ENCODE measurements around the gene MRPS18B. TPM values are rescaled to one million over a fixed set of nuclear protein-coding genes. Genes with fewer than 3 reads are reported as not detected.
A peak's percentile ranks its signal among the peaks of the same experiment; 100 is the strongest.

MRPS18B gene
- total and polyA plus RNA-seq, 2 of the 4 experiments (the other 2 are of a cell fraction) = 51.2 to 82.3 TPM

DNA sequence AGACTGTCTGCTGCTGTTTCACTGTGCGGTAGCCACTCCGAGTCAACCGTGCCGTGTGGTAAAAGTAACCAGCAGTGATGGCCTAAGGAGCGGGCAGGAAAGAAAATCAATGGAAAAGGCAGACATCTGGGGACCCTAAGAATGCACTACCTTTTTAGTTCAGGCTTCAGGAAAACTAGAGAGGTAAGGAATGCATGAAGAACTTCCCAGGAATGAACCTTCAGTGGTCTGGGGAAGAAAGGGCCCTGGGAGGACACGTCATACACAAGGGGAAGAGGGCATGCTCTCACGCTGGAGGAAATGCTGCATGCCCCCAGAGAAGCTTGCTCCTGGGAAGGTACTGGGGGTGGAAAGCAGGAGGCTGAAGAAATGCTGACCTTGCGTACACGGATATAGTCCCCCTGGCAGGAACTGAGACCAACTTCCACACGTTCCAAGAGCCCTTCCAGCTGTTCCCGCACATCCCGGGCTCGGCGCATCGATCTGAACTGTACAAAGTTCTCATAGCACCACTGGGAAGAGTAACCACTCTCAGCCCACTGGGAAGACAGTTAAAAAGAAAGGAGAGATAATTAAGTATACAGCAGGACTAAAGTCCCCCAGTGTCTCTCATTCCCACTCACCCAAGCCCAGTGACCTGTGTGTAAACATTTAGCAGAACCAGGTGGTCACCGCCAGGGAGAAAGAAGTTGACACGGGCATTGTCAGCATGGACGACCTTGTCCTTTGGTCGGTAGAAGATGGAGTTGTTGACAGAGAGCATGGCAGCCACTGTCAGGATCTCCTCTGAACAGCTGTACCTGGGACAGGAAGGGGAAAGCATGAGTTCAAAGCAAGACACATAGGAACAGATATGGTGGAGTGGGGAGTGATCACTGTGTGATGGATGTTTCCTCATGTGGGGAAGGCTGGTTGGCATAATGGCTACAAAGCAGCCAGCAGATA is 37.4 kb downstream of the MRPS18B start:
- Histone ChIP-seq H3K4me3 (ENCODE audit: insufficient read depth, low read depth, low read length) (no peak overlapping the region), H3K27ac (ENCODE audit: insufficient read depth, low read length) (no peak overlapping the region), H3K36me3 (ENCODE audit: control insufficient read depth, insufficient read depth, low read length) (peaks cover 73% of the 10 kb centered on the region), H3K4me2 (ENCODE audit: low read depth, low read length) (no peak overlapping the region), H4K91ac (ENCODE audit: insufficient read depth, low read depth, low read length) (no peak overlapping the region), H4K5ac (ENCODE audit: low read depth, low read length) (no peak overlapping the region), H3K18ac (ENCODE audit: low read depth, low read length) (no peak overlapping the region), H2BK120ac (ENCODE audit: low read depth, low read length) (no peak overlapping the region), H3K79me1 (ENCODE audit: low read depth in 1 of 2, low read length in 2 of 2) (peaks cover 2 to 4% of the 10 kb centered on the region in 2 experiments; a peak in 3 of 4 replicates), H3K4me1 (ENCODE audit: control insufficient read depth, insufficient read depth, low read length) (no peaks in the 10 kb centered on the region; the same call in 1 of the 2 replicates), H3K9me1 (ENCODE audit: insufficient read depth, low read length) (no peaks in the 10 kb centered on the region), H4K8ac (ENCODE audit: low read depth in 2 of 2, low read length in 2 of 2) (no peak overlapping the region; a peak in 1 of 4 replicates), H2AFZ (replicated peaks; ENCODE audit: low read length, poor library complexity) (no peak overlapping the region), H3K23ac (ENCODE audit: low read depth, low read length) (no peak overlapping the region), H3K56ac (ENCODE audit: extremely low read depth, insufficient read depth, low read length) (no peak overlapping the region), H3K9me3 (ENCODE audit: control insufficient read depth, insufficient read depth, low read length) (no peaks in the 10 kb centered on the region), H2BK20ac (ENCODE audit: low read depth, low read length) (no peak overlapping the region), H2BK5ac (ENCODE audit: low read depth, low read length, poor library complexity, severe bottlenecking) (no peak overlapping the region), H3K9ac (ENCODE audit: low read depth, low read length) (no peak overlapping the region), H3K27me3 (ENCODE audit: control insufficient read depth, insufficient read depth, low read length) (no peaks in the 10 kb centered on the region), H2AK9ac (replicated peaks; ENCODE audit: low read depth, low read length, poor library complexity) (peak overlapping the region; percentile 29), H2AK5ac (ENCODE audit: low read depth, low read length) (no peak overlapping the region), H3K4ac (ENCODE audit: low read depth, low read length) (no peak overlapping the region), H2BK15ac (ENCODE audit: low read depth, low read length) (no peak overlapping the region), H3K14ac (replicated peaks; ENCODE audit: low read depth, low read length) (no peak overlapping the region), H4K20me1 (ENCODE audit: insufficient read depth, low read length) (no peaks in the 10 kb centered on the region)
- 94% methylated on average over 13 of the region's 19 CpGs; no CpG with 5 or more reads in 1 of the 2 experiments for WGBS, 2 experiments (ENCODE audit: extremely low coverage in 2 of 2, insufficient read length in 1 of 2)
- dilution Hi-C loops (cut with HindIII; ENCODE audit: low sequenced_read_pairs, unreplicated experiment) = no loop called here
- intact Hi-C loops (cut with micrococcal nuclease) = no loop called here
- TF ChIP-seq MXI1 (IDR thresholded peaks at IDR 0.05; ENCODE audit: borderline replicate concordance, low read depth, low read length) (no peak), MAFK (IDR thresholded peaks at IDR 0.05; ENCODE audit: low read depth, low read length) (peak; percentile 86)
- POLR2A ChIA-PET (ENCODE audit: unreplicated experiment) = no interaction called here
- no TSS peak for BruUV-seq (replicated peaks)
- peak; percentile 6; the same call in 1 of the 2 replicates for ATAC-seq (ENCODE audit: low read depth)
- DNase-seq = no peak
- CTCF ChIA-PET = no interaction called here
- in situ Hi-C loops (cut with MboI; ENCODE audit: low sequenced_read_pairs) = no loop called here

Data from IMR-90 (cell line).